Measurements from ENCODE around the gene PRPF18.
"Not testable (repeated sequence)": the region's sequence is repeated elsewhere in the genome, so short reads cannot be mapped to it uniquely, and the experiment has no call there.

PRPF18 gene, protein sequence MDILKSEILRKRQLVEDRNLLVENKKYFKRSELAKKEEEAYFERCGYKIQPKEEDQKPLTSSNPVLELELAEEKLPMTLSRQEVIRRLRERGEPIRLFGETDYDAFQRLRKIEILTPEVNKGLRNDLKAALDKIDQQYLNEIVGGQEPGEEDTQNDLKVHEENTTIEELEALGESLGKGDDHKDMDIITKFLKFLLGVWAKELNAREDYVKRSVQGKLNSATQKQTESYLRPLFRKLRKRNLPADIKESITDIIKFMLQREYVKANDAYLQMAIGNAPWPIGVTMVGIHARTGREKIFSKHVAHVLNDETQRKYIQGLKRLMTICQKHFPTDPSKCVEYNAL

DNA sequence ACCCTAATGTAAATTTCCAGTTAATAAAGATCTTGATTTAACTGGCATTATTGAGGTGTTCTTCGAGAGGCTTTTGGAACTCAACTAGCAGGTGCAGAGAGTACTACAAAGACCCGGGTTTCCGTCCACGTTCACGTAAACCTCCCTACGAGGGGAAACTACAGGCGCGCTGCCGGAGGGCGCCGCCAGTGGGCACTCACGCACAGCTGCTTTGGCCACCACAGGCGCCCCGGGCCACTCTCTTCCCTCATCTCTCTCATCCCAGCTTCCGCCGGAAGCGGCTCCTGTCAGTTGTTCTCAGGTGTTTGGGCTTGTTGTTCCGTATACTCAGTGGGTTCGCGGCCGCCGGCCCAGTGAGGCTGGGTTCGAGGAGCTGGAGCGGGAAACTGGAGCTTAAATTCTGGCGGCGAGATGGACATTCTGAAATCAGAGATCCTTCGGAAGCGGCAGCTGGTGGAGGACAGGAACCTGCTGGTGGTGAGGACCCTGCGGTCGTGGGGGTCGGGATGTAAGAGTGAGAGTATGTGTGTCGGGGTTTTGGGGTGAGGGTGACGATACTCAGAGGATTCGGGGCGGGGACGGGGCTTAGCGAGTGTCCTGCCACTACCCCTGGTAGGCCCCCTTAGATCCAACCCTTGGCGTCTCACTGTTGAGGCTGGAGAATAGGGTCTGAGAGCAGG, at the start of gene PRPF18:
Gene PRPF18 (plus strand): TSS at position 290 of the 680 bp plus-strand sequence. CDS start 122 bp downstream, at position 412.
- peak; percentile 92 to 93 for DNase-seq (ENCODE audit: low read depth in 2 of 2)

DNA sequence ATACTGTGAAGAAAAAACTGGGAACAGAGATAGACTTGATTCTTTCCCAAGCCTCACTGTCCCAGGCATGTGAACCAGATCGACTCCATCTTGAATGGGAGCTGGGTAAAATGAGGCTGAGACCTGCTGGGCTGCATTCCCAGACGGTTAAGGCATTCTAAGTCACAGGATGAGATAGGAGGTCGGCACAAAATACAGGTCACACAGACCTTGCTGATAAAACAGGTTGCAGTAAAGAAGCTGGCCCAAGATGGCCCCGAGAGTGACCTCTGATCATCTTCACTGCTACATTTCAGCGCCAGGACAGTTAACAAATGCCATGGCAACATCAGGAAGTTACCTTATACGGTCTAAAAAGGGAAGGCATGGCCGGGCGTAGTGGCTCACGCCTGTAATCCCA, 48.8 kb upstream of the PRPF18 start:
- not testable (repeated sequence) for DNase-seq (ENCODE audit: low read depth in 2 of 2)

DNA sequence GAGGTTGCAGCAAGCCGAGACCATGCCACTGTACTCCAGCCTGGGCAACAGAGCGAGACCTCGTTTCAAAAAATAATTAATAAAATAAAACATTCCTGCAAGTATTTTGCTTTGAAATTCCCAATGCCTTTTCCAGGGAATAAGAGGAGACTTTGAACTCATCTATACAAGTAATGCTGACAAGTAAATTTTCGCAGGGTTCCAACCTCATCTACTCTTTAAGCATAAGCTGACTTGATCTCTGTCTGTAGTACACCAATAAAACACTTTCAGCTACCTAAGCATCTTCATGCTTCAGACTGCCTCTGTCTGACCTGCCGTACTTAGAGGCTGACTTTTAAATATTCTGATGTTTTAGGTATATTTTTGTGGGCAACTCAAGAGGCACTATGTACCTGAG, 44.2 kb upstream of the PRPF18 start:
- DNase-seq (ENCODE audit: low read depth in 2 of 2): no peak

DNA sequence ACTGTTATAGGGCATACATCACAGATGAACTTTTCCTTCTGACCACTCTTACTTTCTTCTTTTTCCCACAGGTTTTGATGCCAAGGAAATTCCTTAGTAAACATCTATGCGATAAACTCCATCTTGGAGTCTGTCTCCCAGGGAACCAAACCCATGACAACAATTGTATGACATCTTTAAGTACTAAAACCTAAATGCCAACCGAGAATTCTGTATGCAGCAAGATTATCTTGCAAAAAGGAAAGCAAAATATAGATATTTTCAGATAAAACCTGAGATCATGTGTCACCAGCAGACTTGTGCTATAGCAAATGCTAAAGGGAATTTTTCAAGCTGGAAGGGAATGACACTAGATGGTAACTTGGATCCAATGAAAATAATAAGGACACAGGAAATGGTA, 36.0 kb upstream of the PRPF18 start:
- no peak for DNase-seq (ENCODE audit: low read depth in 2 of 2)

DNA sequence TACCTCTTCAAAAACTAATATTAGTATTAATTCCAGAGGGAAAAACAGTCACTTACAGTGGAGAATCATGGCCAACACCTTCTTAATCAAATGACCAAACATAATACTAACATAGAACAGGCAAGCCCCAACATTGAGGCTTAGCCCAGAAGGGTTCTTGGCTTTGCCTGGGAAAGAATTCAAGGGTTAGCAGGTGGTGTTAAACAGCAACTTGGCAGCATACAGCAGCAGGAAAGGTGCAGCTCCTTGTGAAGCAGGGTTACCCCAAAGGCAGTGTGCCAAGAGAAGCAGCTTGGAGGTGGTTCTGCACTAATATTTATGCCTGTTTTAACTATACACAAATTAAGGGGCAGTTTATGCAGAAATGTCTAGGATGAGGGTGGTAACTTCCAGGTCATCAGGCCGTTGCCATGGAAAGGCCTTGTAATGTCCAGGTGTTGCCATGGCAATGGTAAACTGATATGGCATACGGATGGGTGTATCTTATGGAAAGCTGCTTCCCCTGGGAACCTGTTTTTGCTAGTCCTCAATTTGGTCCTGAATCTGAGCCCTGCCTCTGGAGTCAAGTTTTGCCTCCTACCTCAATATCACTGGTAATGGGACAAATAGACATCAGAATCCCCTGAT, 30.8 kb upstream of the PRPF18 start:
- DNase-seq (ENCODE audit: low read depth in 2 of 2): no peak

DNA sequence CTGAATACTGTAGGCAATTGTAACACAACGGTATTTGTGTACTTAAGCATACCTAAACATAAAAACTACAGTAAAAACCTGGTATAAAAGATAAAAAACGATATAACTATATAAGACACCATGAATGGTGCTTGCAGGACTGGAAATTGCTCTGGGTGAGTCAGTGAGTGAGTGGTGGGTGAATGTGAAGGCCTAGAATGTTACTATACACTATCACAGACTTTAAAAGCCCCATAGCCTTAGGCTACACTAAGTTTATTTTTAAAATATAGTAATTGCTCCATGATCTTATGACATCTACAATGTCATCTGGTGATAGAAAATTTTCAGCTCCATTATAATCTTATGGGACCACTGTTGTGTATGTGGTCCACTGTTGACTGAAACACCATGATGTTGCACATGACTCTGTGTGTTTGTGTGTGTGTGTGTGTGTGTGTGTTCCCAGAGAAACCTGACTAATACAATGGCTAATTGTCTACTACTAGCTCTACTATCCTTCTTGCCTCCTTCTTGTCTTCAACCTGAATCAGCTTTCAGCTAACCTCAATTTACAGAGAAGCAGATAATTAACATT, 27.6 kb upstream of the PRPF18 start:
- DNase-seq (ENCODE audit: low read depth in 2 of 2): no peak

DNA sequence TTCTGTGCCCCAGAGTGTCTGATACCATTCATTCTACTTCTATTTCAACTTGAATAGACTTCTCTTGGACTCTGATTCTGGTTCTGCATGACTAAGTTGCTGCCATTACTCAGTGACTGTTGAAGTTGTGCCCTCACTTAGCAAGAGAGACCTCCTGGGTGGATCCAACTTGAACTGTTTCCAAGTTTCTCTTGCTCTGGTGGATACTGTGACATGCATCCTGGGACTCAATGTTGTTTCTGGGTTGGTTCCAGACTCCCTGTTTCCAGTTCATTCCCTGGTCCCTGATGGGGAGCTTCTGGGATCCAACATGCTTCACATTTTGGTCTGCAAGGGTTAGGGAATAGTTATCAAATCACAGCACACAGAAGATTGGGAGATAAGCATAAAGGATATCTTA, 26.2 kb upstream of the PRPF18 start:
- DNase-seq (ENCODE audit: low read depth in 2 of 2): no peak

DNA sequence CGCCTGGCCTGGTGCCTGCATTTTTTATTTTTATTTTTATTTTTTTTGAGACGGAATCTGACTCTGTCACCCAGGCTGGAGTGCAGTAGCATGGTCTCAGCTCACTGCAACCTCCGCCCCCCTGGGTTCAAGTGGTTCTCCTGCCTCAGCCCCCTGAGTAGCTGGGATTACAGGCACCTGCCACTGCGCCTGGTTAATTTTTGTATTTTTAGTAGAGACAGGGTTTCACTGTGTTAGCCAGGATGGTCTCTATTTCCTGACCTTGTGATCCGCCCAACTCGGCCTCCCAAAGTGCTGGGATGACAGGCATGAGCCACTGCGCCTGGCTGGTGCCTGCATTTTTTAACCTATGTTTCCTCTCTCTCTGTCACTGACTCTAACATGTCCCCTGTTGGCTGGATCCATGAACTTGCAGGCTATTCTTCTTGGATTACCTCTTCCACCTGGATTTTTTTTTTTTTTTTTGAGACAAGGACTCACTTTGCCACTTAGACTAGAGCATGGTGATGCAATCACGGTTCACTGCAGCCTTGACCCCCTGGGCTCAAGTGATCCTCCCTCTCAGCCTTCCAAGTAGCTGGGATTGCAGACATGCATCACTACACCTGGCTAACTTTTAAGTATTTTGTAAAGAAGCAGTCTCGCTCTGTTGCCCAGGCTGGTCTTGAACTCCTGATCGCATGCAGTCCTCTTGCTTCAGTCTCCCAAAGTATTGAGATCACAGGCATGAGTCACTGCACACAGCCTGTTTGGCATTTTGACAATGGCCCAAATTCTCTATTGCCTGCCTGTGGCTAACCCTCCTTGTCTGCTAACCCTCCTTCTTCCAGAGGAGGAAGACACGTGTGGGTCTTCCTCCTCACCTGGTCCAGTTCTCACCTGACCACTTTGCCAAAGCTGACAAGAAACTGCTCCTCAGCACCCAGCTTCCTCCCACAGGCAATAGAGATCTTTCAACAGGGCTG, 23.0 kb upstream of the PRPF18 start:
- DNase-seq (ENCODE audit: low read depth in 2 of 2): no peak

DNA sequence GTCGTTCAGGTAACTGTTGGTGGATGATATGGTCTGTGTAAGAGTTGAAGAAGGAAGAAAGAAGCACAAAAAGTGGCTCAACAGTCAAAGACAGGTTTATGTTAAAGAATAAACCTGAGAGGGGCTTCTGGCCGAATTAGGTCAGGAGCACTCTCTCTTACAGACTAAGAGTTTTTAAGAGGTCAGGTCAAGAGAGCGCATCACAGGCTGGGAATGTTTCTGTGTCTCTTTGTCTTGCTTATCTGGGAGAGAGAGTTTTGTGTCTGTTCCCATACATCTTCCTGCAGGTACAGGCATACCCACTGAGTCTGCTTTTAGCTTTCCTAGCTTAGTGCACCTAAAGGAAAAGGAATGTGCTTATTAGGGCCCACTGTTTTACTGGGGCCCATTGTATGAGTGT, 22.2 kb upstream of the PRPF18 start:
- no peak for DNase-seq (ENCODE audit: low read depth in 2 of 2)

DNA sequence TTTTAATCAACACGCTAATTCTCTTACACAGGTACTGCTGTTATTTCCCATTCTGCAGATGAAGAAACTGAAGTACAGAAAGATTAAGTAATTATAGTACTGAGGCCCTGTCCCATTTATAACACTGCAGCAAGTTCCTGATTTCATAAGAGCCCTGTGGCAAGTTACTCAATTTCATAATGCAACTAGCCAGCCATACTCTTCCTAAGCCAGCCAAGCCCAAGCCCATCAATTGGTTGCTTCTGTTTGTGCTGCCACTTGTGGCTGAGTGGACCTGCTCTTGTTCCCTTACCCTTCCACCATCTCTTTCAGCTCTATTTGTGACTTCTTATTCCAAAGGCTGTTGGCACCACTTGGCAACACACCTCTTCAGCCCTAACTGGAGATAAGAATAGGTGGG, 19.7 kb upstream of the PRPF18 start:
- DNase-seq (ENCODE audit: low read depth in 2 of 2): no peak

DNA sequence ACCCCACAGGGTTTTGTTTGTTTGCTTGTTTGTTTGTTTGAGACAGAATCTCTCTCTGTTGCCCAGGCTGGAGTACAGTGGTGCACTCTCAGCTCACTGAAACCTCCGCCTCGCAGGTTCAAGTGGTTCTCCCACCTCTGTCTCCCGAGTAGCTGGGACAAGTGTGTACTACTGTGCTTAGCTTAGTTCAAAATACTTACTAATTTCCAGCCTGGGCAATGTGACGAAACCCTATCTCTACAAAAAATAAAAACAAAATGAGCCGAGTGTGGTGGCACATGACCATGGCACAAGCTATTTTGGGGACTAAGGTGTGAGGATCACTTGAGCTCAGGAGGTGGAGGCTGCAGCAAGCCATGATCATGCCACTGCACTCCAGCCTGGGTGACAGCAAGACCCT, 15.2 kb upstream of the PRPF18 start:
- no peak for DNase-seq (ENCODE audit: low read depth in 2 of 2)

DNA sequence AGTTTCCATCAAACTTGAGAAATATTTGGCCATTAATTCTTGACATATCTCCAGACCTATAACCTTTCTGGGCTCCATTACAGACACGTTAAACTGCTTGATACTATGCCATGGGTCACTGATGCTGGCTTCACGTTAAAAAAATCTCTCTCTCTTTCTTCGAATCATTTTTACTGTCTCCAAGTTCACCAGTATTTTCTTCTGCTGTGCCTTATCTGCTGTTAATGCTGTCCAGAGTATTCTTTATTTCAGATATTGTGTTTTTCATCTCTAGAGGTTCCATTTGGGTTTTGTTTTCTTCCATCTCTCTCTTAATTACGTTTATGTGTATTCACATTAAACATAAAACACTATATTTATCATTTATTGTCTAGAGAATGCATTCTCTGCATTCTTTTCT, 12.8 kb upstream of the PRPF18 start:
- DNase-seq (ENCODE audit: low read depth in 2 of 2): no peak

DNA sequence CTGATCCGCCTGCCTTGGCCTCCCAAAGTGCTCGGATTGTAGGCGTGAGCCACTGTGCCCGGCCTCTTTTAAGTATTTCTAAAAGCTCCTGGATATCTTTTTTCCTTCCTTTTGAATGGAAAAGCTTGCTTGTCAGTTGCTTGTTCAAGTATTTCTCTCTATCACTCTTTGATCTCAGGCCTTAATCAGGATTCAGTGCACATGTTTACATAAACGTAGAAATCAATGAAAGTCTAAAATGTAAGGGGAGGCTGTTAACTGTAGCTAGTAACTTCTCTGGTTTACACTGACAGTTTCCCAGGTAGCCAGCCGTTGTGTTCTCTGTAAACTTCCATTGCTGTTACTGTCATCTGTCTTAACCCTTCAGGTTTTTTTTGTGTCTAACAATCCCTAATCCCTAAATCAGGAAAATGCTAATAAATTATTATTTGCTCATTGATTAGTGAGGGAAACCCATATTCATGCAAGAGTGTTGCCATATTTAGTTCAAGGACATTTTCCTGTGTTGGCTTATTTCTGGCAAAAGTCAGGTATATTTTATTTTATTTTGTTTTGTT, 1.5 kb upstream of the PRPF18 start:
- DNase-seq (ENCODE audit: low read depth in 2 of 2): no peak

DNA sequence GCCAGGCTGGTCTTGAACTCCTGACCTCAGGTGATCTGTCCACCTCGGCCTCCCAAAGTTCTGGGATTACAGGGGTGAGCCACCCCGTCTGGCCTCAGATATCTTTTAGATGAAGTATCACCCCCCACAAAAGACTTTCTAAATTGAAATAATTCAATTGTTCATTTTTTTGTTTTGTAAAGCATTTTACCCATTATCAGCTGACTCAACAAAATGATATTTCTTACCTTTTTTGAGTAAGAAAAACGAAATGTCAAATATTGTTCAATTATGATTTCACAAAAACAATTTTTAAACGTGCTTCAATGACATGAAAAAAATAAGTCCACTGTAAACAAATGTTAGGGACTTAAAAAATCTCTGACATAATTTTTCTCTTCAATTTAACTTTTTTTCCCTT, 822 bp upstream of the PRPF18 start:
- DNase-seq (ENCODE audit: low read depth in 2 of 2): no peak

DNA sequence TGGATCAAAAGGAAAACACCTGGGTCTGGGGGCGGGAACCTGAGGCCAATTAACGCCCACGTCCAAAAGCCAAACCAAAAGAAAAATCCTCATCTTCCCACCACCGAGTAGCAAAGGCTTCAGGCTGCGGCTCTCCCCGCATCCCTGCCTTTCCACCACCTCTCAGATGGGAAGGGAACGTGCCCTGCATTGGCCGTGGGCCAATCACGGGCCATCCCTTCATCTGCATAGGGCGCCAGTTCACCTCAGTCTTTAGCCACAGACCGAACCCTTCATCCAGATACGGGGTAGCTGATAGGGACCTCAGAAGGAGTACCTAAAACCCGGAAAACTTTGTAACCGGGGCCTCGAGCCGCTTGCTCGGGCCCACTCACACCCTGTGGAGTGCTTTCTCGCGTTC, 626 bp downstream of the PRPF18 start:
- no peak for DNase-seq (ENCODE audit: low read depth in 2 of 2)

DNA sequence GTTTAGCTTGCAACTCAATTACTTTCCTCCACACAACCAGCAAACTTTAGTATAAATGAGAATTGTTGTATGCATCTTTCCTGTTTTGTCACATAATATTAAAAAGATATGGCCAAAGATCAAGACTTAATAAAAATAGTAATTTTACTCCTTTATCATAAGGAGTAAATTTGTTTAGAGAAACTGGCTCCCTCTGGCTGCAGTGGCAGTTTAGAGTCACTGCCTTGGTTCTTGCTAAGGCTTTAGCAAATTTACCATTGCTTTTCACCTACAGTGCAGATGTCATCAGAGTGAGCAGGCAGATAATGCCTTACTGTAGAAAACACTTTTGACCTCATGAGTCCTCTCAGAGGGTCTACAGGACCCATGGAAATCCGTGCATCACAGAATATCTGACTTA, 2.6 kb downstream of the PRPF18 start:
- DNase-seq (ENCODE audit: low read depth in 2 of 2): no peak

DNA sequence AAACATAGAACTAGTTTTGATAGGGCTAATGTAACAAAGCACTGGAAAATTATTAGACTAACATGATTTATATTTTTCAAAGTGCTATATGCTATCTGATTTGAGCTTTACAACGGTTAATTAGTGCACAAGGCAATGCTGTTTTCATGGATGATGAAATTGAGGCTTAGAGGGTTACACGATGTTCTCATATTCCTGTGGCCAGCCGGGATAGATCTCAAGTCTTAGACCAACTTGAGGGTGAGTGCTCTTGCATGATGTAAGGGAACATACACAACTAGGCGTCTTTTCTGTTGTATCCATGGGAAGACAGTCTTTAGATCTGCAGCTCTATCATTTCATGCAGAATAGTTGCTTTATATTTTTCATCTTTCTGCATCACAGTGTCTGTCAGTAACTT, 4.1 kb downstream of the PRPF18 start:
- DNase-seq (ENCODE audit: low read depth in 2 of 2): no peak

DNA sequence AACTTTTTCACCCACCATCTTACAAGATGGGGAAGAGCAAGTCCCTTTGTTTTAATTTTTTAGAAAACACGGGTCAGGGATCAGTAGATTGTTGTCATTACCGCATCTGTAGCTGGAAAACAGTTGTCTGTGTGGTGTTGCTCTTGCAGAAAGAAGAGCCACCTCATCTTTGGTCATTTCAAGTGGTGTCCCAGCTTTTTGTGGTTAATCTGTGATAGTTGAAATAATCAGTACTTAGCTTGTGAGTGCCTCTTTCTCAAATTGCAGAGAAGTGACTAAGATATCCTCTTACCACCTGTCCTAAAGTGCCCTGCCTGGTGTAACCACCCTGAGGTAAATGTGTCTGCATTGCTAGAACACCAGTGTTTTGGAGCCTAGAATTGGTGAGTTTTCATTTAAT, 5.5 kb downstream of the PRPF18 start:
- DNase-seq (ENCODE audit: low read depth in 2 of 2): no peak

DNA sequence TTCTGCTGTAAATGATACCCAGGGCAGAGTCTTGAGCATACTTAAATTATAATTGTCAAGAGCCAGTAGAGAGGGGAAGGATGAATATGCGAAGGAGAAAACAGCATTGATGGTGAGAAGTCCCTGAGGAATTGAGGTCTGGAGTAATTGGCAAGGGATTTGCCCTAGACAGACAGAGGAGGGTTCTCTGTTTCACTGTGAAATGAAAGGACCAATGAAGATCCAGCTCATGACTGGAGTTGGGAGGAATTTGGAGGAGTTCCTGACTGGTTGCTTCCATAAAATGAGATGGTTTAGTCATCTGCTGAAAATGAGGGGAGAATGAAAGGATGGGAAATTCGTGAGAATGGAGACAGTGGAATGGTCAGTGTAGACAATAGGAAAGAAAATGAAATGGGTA, 6.8 kb downstream of the PRPF18 start:
- no peak for DNase-seq (ENCODE audit: low read depth in 2 of 2)

DNA sequence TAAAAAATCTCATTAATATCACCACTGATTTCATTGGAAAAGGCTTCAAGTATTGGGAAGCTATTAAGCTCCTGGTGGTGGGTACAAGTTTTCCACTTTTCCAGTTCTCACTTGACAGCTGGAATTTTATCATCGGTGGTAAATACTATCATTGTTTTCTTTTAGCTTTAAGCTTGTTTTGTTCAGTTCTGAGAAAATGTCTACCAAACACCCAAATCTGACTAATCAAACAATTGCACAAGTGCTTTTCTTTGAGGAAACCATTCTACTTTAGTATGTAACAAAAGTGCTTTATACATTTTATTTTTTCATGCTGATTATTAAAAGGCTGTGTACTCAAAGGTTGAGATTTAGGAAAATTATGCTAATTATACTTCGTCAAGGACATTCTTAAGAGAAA, 7.9 kb downstream of the PRPF18 start:
- no peak for DNase-seq (ENCODE audit: low read depth in 2 of 2)

DNA sequence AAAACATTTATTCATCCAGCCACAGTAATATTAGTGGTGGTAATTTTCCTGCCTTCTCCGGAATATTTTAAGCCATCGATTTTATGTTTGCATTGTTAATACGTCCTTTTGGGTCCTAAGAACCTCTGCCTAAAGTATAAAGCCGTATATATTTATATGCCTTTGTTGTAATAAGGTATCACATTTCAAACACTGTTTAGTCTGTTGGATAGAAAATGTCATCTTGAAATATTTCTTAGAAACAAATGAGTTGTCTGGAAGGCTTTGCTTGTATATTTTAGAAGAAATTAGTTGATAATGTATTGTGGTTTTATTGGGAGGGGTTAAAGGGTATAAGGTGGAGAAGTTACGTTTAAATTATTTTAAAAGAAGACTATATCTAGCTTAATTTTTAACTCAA, 11.1 kb downstream of the PRPF18 start:
- DNase-seq (ENCODE audit: low read depth in 2 of 2): no peak
